GM12864 (cell line): ENCODE measurements around the gene RCAN1.

Experiments
- DNase-seq: peaks from one replicate; pipeline ENCODE4 v3.0.0-alpha.2; 2011; ENCODE audit warnings: low read depth
- H3K4me3 ChIP-seq: 2 replicates; pipeline ENCODE4 v1.5.1; 2011; ENCODE audit warnings: mild to moderate bottlenecking, low read depth, low read length, control low read depth
- TF ChIP-seq, protein P1 (sequence below): IDR thresholded peaks from 2 replicates; pipeline ENCODE4 v1.5.1; 2011; ENCODE audit warnings: low read depth, mild to moderate bottlenecking, moderate library complexity, low read length, control low read depth, inconsistent platforms; ENCODE audit errors: missing control alignments

The RCAN1 gene

DNA sequence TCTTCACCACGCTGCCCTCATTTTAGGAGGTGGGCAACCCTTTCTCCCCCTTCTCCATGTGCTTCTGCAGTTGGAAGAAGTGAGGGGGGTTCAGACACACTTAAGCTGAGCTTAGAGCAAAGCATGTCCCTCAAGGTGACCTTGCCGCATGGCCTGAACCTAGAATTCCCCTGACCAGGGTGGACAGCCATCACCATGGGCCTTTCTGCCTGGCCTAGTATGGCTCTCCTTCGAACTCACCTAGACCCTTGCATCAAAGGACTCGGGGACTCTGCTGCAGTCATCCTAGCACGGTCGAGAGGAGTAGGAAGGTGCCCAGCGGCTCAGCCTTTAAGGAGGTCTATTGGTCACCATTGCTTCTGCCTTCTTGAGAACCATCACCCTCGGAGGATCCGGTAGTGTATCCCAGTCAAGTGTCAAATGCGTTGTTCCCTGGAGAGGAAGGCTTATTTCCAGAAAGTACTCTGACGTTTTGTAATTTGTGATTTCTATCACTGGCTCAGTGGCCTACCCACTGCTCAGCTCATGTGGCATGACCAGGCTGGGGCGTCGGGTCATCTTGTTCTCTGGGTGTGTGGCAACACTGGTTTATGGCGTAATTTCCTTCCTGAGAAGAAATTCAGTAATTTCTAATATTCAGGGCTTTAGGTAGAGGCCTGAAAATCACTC is 103.0 kb downstream of the RCAN1 start, which contains the start of gene KCNE1:
TSS of gene KCNE1 (minus strand) at position 424 of the 669 bp plus-strand sequence. CDS start 62,576 bp downstream, outside the sequence.
- TF ChIP-seq, protein P1, sequence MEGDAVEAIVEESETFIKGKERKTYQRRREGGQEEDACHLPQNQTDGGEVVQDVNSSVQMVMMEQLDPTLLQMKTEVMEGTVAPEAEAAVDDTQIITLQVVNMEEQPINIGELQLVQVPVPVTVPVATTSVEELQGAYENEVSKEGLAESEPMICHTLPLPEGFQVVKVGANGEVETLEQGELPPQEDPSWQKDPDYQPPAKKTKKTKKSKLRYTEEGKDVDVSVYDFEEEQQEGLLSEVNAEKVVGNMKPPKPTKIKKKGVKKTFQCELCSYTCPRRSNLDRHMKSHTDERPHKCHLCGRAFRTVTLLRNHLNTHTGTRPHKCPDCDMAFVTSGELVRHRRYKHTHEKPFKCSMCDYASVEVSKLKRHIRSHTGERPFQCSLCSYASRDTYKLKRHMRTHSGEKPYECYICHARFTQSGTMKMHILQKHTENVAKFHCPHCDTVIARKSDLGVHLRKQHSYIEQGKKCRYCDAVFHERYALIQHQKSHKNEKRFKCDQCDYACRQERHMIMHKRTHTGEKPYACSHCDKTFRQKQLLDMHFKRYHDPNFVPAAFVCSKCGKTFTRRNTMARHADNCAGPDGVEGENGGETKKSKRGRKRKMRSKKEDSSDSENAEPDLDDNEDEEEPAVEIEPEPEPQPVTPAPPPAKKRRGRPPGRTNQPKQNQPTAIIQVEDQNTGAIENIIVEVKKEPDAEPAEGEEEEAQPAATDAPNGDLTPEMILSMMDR, result no peak
- no peak for DNase-seq
- no peak within 1 kb of the TSS for H3K4me3 ChIP-seq

DNA sequence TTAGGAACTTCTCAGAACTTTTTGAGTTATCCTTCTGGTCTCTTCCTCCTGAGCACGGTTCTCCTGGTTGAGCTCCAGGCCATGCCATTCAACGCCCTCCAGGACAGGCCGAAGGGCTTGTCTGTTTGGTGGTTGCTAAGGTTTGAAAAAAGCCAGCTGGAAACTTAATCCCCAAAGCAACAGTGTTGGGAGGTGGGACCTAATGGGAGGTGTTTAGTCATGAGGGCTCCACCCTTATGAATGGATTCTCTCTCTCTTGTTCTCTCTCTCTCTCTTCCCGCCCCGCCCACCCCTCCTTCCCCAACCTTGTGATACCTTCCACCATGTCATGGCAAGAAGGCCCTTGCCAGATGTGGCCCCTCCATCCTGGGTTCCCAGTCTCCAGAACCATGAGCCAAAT is 103.7 kb downstream of the RCAN1 start:
- TF ChIP-seq, protein P1, result no peak
- DNase-seq, result no peak
- H3K4me3 ChIP-seq, result no peak overlapping the region

DNA sequence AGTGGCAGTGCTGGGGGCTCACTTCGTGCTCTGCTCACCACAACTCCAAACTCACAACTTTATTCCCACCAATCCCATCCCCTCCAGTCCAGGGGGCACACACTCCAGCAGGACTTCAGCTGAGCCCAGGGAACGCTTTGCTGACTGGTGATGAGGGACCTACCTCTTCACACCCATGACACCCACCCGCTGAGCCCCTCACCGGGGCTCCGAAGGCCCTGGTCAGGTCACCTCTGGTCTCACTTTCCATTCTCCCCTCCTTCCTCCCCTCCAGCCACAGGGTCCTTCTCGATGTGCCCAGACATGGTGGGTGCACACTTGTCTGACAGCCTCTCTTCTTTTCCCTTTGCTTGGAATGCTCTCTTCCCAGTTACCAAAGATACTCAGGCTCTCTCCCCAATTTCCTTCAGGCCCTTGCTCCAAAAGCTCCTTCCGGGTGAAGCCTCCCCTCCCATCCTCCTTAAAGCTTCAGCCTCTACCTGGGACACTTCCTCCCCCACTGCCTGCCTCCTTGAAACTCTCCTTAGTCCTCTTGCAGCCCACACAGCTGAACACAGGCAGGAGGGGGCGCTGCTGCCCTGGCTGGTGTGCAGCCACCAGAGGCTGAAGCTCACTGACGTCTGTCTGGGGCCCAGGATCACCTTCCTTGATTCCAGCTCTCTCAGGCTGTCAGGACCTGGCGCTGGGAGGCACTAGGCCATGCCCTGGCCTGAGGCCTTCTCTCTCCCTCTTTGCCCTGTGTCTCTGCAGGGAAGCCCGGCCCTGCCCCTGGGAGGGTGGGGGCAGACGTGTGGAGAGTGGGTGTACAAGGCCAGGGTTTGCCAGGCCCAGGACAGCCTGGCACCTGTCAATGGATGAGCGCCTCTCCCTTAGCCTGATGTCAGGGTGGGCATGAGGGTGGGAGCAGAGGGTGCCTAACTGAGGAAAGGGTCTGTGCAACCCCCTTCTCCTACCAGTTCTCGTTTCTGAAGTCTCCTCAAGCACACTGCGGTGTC is 104.5 kb downstream of the RCAN1 start:
- DNase-seq, result no peak
- TF ChIP-seq, protein P1, result peak; percentile 83
- H3K4me3 ChIP-seq, result no peak overlapping the region

DNA sequence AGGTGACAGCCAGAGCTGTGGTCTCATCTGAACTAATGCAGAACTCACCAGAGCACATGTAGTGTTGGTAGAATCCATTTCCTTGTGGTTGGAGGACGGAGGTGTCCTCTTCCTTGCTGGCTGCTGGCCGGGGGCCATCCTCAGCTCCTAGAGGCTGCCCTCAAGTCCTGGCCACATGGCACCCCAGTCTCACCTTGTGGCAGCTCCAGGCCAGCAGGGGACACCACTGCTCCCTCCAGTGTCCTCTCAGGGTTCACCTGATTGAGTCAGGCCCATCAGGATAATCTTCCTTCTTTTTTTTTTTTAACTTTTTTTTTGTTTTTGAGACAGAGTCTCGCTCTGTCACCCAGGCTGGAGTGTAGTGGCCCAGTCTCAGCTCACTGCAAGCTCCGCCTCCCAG is 105.8 kb downstream of the RCAN1 start:
- no peak overlapping the region for H3K4me3 ChIP-seq
- no peak for DNase-seq
- TF ChIP-seq, protein P1, result peak; percentile 48

DNA sequence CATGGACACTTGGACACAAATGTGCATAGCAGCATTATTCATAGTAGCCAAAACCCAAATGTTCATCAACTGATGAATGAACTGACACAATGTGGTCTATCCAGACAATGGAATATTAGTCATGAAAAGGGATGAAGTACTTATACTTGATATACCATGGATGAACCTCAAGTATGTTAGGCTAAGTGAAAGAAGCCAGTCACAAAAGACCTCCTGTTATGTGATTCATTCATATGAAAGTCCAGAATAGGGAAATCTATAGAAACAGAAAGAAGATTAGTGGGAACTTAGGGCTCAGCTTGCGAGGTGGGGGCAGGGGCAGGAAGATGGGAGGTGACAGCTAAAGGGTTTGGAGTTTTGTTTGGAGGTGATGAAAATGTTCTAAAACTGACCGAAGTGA is 110.3 kb downstream of the RCAN1 start:
- TF ChIP-seq, protein P1, result no peak
- DNase-seq, result no peak
- H3K4me3 ChIP-seq, result no peak overlapping the region

DNA sequence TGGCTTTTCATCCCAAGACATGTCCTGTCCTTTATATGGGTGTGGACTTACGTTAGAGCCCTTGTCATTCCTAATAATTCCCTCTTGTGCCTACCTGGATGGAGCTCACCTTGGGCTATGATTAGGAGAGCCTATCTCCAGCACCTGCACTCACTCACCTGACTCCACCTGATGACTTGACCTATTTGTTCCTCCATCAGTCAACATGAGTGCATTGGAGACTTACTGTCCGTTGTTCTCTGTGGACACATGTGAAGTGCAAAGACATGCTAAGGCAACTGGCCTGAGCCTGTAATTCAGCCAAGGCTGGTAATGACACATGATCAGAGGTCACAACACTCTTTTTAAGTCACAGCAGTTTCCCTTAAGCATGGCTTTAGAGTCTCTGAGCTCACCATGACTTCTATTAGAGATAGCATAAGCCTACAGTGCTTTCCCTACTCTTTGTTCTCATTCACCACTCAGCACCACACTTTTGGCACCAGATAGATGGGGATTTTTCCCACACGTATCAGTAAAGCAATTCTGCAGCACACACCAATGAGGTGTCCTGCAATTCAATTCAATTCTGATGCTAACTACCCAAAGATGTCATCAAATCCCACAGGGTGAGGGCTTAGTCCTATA is 112.3 kb downstream of the RCAN1 start:
- no peak for DNase-seq
- TF ChIP-seq, protein P1, result no peak

More for the DNA sequence above, 112.3 kb downstream of the RCAN1 start:
- no peak overlapping the region for H3K4me3 ChIP-seq
